ENCODE data around the gene INTS1.

The INTS1 gene

DNA sequence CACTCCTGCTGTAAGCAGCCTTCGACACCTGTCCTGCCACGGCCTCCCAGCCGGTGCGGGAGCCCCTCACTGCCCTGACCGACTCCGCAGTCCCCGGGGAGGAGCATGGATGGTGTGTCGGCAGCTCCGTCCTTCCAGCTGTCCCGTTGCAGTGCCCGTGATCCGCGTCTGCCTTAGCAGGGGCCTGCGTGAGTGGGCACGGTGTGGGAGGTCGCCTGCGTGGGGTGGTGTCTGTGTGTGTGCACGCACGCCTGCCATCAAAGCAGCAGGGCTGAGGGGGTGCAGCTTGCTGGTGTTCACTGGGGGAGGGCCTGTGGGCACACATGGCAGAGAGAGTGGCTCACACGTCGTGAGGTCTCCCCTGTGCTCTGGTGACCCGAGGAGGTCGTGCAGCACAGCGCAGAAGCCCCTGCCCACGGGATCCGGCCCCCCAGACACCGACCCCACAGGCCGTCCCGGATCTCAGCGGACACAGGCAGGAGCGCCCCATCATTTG lies 36.6 kb upstream of the INTS1 start:
- TF ChIP-seq, protein P1, sequence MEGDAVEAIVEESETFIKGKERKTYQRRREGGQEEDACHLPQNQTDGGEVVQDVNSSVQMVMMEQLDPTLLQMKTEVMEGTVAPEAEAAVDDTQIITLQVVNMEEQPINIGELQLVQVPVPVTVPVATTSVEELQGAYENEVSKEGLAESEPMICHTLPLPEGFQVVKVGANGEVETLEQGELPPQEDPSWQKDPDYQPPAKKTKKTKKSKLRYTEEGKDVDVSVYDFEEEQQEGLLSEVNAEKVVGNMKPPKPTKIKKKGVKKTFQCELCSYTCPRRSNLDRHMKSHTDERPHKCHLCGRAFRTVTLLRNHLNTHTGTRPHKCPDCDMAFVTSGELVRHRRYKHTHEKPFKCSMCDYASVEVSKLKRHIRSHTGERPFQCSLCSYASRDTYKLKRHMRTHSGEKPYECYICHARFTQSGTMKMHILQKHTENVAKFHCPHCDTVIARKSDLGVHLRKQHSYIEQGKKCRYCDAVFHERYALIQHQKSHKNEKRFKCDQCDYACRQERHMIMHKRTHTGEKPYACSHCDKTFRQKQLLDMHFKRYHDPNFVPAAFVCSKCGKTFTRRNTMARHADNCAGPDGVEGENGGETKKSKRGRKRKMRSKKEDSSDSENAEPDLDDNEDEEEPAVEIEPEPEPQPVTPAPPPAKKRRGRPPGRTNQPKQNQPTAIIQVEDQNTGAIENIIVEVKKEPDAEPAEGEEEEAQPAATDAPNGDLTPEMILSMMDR (IDR thresholded peaks at IDR 0.05; ENCODE audit: insufficient read depth, missing control alignments), result no peak
- FAIRE-seq (no peak), DNase-seq (ENCODE audit: insufficient read length, low spot score) (no peak)

DNA sequence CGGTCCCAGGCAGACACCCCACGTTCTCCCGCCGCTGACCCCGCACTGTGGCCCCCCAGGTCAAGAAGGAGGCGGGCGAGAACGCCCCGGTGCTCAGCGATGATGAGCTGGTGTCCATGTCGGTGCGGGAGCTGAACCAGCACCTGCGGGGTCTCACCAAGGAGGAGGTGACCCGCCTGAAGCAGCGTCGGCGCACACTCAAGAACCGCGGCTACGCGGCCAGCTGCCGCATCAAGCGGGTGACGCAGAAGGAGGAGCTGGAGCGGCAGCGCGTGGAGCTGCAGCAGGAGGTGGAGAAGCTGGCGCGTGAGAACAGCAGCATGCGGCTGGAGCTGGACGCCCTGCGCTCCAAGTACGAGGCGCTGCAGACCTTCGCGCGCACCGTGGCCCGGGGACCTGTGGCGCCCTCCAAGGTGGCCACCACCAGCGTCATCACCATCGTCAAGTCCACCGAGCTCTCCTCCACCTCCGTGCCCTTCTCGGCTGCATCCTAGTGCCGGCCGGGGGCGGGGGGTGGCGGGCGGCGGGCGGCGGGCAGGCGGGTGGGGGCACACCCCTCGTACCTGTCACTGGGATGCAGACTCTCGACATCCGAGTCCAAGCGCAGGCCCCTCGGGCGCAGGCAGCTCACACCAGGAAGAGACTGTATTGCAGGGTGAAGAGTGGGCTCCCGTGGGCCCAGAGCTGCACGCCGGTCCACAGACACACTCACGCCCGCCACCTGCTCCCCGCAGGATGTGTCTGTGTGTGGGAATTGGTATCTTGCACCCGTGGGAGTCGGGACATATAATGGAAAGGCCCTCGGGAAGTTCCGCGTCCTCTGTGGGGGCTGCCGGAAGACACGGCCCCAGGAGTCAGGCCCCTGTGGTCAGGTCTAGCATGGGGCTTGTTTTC lies 35.9 kb upstream of the INTS1 start:
- TF ChIP-seq, protein P1 (IDR thresholded peaks at IDR 0.05; ENCODE audit: insufficient read depth, missing control alignments), result no peak
- FAIRE-seq (no peak), DNase-seq (ENCODE audit: insufficient read length, low spot score) (no peak)

DNA sequence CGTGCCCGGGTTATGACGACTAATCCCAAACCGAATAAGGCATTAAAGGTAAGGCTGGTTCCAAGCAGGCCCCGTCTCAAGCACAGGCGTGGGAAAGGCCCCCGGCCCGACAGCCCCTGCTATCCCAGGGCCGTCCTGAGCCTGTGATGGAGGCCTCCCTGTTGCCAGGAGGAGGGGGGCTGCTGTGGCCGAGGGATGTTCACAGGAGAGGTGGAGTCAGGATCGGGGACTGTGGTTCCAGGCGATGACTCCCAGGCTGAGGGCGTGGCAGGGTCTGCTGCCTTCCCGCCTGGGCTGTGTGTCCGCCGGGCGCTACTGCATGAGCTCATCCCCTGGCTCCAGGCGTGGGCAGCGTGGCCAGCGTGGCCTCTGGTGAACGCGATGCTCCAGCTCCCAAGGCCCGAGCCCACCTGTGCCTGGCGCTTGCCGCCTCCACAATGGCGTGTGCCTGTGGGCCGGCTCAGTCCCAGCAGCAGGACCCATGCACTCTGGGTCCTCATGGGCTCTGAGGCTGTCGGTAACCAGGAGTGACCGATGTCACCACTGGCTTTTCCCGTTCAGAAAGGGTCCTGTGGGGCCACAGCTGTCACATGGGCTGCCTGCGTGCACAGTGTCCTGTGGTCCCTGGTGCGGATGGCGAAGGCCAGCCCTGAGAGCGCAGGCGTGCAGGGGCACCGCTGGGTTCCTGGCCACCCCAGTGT lies 35.1 kb upstream of the INTS1 start:
- no peak for DNase-seq (ENCODE audit: insufficient read length, low spot score)
- TF ChIP-seq, protein P1 (IDR thresholded peaks at IDR 0.05; ENCODE audit: insufficient read depth, missing control alignments), result no peak
- FAIRE-seq, result no peak

DNA sequence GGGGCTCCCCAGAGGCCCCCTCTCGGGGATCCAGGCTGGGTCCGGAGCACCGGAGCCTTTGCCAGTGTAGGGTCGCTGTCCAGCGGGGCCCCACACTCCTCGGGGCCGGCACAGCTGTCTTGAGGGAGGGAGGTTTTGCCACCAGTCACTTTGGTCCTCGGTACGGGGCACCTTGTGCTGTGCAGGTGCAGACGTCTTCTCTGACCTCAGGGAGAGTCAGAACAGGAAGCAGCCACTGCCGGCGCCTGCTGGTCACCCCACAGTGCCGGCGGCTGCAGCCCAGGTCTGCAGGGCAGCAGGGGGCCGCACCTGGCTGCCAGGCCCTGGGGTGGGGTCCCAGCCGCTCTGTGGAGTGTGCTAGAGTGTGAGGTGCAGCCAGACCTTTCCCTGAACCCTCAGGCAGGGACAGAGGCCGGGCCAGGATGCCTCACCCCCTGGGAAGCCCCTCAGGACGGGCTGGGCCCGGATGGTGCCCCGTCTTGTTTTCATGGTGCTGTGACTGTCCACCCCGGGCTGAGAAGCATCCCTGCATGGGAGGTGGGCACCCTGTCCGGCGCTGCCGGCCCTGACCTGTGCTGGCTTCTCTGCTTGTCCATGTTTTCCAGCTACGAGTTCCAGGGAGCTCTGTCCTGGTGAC lies 34.5 kb upstream of the INTS1 start:
- TF ChIP-seq, protein P1 (IDR thresholded peaks at IDR 0.05; ENCODE audit: insufficient read depth, missing control alignments), result no peak

DNA sequence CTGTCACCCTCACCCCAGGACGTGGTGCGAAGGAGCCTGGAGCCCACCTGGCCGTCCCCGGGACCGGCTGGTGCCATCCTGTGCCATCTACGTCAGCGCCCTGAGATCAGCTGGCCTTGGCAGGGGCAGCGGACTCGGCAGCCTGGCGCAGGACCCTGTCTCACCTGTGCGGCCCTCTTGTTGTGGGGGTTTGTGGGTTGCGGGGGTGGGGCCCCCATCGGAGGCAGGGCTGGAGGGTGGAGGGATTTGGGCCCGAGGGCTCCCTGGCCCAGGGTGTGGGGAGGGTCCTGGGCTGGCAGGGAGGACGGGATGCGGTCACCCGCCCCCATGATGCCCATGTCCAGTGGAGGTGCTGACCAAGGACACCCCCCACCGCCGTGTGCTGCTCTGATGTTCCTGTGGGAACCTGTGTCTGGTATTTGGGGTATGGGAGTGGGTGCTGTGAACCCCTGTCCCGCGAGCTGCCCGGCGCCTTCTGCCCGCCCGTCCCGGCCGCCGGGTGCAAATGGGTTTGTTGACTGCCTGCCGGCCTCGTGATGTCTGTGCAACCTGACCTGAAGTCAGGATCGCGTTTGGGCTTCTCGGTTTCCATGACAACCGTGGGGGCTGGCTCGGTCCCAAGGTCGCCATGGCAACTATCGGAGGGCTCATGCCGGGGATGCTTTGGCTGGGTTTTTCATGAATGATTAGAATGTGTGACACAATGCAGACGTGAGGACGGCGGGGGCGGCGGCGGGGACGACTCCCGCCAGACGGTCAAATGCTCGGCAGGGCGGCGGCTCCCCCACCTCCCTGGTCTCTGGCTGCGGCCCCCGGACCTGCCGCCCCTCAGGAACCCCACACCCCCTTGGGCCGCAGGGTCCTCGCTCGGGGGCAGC lies 33.6 kb upstream of the INTS1 start:
- DNase-seq (ENCODE audit: insufficient read length, low spot score) (no peak), FAIRE-seq (no peak)
- TF ChIP-seq, protein P1 (IDR thresholded peaks at IDR 0.05; ENCODE audit: insufficient read depth, missing control alignments), result no peak

More for the DNA sequence above, 34.5 kb upstream of the INTS1 start:
- FAIRE-seq (no peak), DNase-seq (ENCODE audit: insufficient read length, low spot score) (no peak)

DNA sequence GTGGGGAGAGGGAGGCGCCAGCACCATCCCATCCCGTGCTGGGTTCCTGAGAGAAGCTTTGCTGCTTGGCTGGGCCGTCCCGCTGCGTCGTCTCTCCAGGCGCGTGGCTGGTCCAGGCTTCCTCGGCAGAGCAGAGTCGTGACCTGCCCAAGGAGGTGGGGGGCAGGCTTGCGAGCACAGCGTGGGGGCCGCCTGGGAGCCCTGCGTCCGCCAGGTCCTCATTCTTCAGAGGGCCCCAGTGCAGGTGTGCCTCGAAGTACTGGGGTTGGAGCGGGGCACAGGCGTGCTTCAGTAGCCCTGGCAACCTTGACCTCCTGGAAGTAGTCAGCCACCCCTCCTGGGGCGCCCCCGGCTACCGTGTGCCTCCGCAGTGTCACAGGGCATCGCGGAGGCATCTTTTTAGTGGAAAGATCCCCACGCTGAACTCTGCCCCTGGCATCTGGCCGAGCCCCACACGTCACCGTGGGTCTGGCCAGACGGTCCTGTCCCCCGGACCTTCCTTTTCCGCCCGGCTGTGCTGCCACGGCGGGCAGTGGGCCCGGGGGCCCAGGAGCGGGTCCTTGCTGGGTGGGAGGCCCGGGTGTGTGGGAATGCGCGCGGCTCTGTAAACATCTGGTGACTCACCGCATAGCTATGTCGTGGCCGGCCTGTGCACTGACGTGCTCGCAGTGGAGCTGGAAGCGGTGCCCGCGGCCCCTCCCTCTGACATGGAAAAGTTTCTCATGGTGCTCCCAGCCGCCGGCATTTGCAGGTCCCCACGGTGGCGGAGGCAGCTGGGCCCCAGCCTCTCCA lies 32.8 kb upstream of the INTS1 start:
- no peak for FAIRE-seq
- TF ChIP-seq, protein P1 (IDR thresholded peaks at IDR 0.05; ENCODE audit: insufficient read depth, missing control alignments), result no peak
- DNase-seq (ENCODE audit: insufficient read length, low spot score), result no peak

All from D721Med (cell line).